Hindlimb muscle (tissue), 1 donor: Measurements from ENCODE around the gene MPRIP. TPM values are rescaled to one million over a fixed set of nuclear protein-coding genes. Genes with fewer than 3 reads are reported as not detected.

Source experiments
- DNase-seq: peaks from one replicate; pipeline ENCODE4 v3.0.0-alpha.2; 2013
- polyA plus RNA-seq: library from polyadenylated mRNA; unstranded; fragments of 120-200 nt; gene quantifications from one replicate; pipeline ENCODE4 v1.2.1, GENCODE V29; 2013; ENCODE audit not compliant: insufficient read length

MPRIP gene
- polyA plus RNA-seq, 1 donor: 228 TPM

- no peak for DNase-seq
These were observed 10.4 kb downstream of the MPRIP start for GRCh38 chr17:17052462-17053221.

GRCh38 chr17:17053446-17054379 lies 11.5 kb downstream of the MPRIP start:
- DNase-seq: no peak

- no peak for DNase-seq
These were observed 12.4 kb downstream of the MPRIP start for GRCh38 chr17:17054636-17055035.

- no peak for DNase-seq
These were observed 13.3 kb downstream of the MPRIP start for GRCh38 chr17:17055286-17056155.

GRCh38 chr17:17056156-17056539 lies 13.9 kb downstream of the MPRIP start:
- no peak for DNase-seq

- DNase-seq: no peak
These were observed 14.8 kb downstream of the MPRIP start for GRCh38 chr17:17057057-17057551.

- DNase-seq: no peak
These were observed 16.0 kb downstream of the MPRIP start for GRCh38 chr17:17058304-17058703.

GRCh38 chr17:17059301-17059890 lies 17.1 kb downstream of the MPRIP start:
- DNase-seq: no peak

GRCh38 chr17:17060001-17060922 lies 18.0 kb downstream of the MPRIP start:
- DNase-seq: no peak

- DNase-seq: no peak
These were observed 18.7 kb downstream of the MPRIP start for GRCh38 chr17:17060930-17061329.

GRCh38 chr17:17061516-17061915 lies 19.3 kb downstream of the MPRIP start:
- no peak for DNase-seq

GRCh38 chr17:17062356-17062755 lies 20.1 kb downstream of the MPRIP start:
- no peak for DNase-seq

GRCh38 chr17:17062866-17063265 lies 20.6 kb downstream of the MPRIP start:
- no peak for DNase-seq

GRCh38 chr17:17063546-17064122 lies 21.4 kb downstream of the MPRIP start:
- no peak for DNase-seq

GRCh38 chr17:17064322-17064721 lies 22.1 kb downstream of the MPRIP start:
- no peak for DNase-seq

GRCh38 chr17:17066021-17066420 lies 23.8 kb downstream of the MPRIP start:
- no peak for DNase-seq

- no peak for DNase-seq
These were observed 25.0 kb downstream of the MPRIP start for GRCh38 chr17:17067257-17067656.

GRCh38 chr17:17069849-17070248 lies 27.6 kb downstream of the MPRIP start:
- DNase-seq: no peak

GRCh38 chr17:17070931-17071330 lies 28.7 kb downstream of the MPRIP start:
- DNase-seq: no peak

GRCh38 chr17:17071531-17072360 lies 29.5 kb downstream of the MPRIP start:
- DNase-seq: no peak
